Retina (tissue), 1 donor: ENCODE results near the gene TCF12.
A peak's percentile ranks its signal among the peaks of the same experiment; 100 is the strongest.

Experiments used
- DNase-seq: peaks from one replicate; pipeline ENCODE4 v3.0.0-alpha.2; 2016

Gene TCF12

GRCh38 chr15:57056357-57056756 is 137.9 kb downstream of the TCF12 start:
- DNase-seq: no peak

- no peak for DNase-seq
These were observed 138.9 kb downstream of the TCF12 start for GRCh38 chr15:57057134-57057930.

- DNase-seq: no peak
These were observed 140.7 kb downstream of the TCF12 start for GRCh38 chr15:57059026-57059660.

- no peak for DNase-seq
These were observed 142.4 kb downstream of the TCF12 start for GRCh38 chr15:57060799-57061198.

GRCh38 chr15:57061281-57061680 is 142.8 kb downstream of the TCF12 start:
- DNase-seq: no peak

- no peak for DNase-seq
These were observed 143.3 kb downstream of the TCF12 start for GRCh38 chr15:57061696-57062095.

GRCh38 chr15:57064033-57064432 is 145.6 kb downstream of the TCF12 start:
- DNase-seq: no peak

- DNase-seq: no peak
These were observed 151.0 kb downstream of the TCF12 start for GRCh38 chr15:57069423-57069822.

GRCh38 chr15:57070674-57071073 is 152.2 kb downstream of the TCF12 start:
- DNase-seq: no peak

- no peak for DNase-seq
These were observed 161.0 kb downstream of the TCF12 start for GRCh38 chr15:57079446-57079845.

GRCh38 chr15:57079931-57080620 is 161.6 kb downstream of the TCF12 start:
- DNase-seq: no peak

- DNase-seq: no peak
These were observed 163.7 kb downstream of the TCF12 start for GRCh38 chr15:57082054-57082728.

- no peak for DNase-seq
These were observed 165.7 kb downstream of the TCF12 start for GRCh38 chr15:57084192-57084591.

GRCh38 chr15:57085267-57085666 is 166.8 kb downstream of the TCF12 start:
- no peak for DNase-seq

GRCh38 chr15:57086857-57087427 is 168.5 kb downstream of the TCF12 start:
- no peak for DNase-seq

- no peak for DNase-seq
These were observed 171.5 kb downstream of the TCF12 start for GRCh38 chr15:57089815-57090495.

- DNase-seq: peak; percentile 45
These were observed 172.0 kb downstream of the TCF12 start for GRCh38 chr15:57090496-57090859.

GRCh38 chr15:57091636-57092035 is 173.2 kb downstream of the TCF12 start:
- DNase-seq: peak; percentile 43

GRCh38 chr15:57092252-57092651 is 173.8 kb downstream of the TCF12 start:
- DNase-seq: no peak

- no peak for DNase-seq
These were observed 176.1 kb downstream of the TCF12 start for GRCh38 chr15:57094321-57095257.

- no peak for DNase-seq
These were observed 177.5 kb downstream of the TCF12 start for GRCh38 chr15:57095896-57096295.
